WI38 (cell line): Measurements from ENCODE around the gene RCC1.
"Not testable (repeated sequence)": the region's sequence is repeated elsewhere in the genome, so short reads cannot be mapped to it uniquely, and the experiment has no call there.

Experiments used
- H3K4me3 ChIP-seq: 2 replicates; pipeline ENCODE4 v1.5.1; 2011; ENCODE audit warnings: low read depth, mild to moderate bottlenecking, control low read depth, low read length
- CTCF ChIP-seq: IDR thresholded peaks from 2 replicates; pipeline ENCODE4 v1.5.1; 2012; ENCODE audit warnings: low read depth, mild to moderate bottlenecking, control low read depth, low read length

Gene RCC1

GRCh38 chr1:28564310-28564709 is 58.5 kb downstream of the RCC1 start:
- TF ChIP-seq CTCF: no peak
- no peak overlapping the region for H3K4me3 ChIP-seq

GRCh38 chr1:28565040-28565439 is 59.2 kb downstream of the RCC1 start:
- TF ChIP-seq CTCF: no peak
- no peak overlapping the region for H3K4me3 ChIP-seq

GRCh38 chr1:28565726-28566125 is 59.9 kb downstream of the RCC1 start:
- H3K4me3 ChIP-seq: no peak overlapping the region
- TF ChIP-seq CTCF: no peak

GRCh38 chr1:28566931-28567330 is 61.1 kb downstream of the RCC1 start:
- no peak for TF ChIP-seq CTCF
- H3K4me3 ChIP-seq: no peak overlapping the region

DNA sequence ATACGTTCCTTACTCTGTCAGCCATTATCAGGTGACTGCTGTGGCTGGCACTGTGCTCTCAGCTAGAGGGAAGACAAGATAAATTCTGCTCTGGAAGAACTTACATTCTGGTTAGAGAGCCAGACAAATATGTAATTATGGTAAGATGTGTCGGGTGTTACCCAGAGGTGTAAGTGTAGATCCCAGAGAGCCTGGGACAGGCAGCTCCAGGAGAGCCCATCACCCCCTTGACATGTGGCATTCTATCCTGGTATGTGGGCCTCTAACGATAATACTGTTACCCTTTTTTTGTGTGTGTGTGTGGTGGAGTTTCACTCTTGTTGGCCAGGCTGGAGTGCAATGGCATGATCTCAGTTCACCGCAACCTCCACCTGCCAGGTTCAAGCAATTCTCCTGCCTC is 66.1 kb downstream of the RCC1 start:
- no peak for TF ChIP-seq CTCF
- no peak overlapping the region for H3K4me3 ChIP-seq

DNA sequence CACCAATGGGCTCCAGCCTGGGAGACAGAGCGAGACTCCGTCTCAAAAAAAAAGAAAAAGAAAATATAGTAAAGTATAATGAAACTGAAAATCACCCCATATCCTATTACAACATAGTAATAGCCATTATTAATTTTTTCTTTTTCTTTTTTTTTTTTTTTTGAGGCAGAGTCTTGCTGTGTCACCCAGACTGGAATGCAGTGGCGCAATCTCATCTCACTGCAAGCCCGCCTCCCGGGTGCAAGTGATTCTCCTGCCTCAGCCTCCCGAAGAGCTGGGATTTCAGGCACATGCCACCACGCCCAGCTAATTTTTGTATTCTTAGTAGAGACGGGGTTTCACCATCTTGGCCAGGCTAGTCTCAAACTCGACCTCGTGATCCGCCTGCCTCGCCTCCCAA is 67.0 kb downstream of the RCC1 start:
- not testable (repeated sequence) for H3K4me3 ChIP-seq

GRCh38 chr1:28573564-28573963 is 67.7 kb downstream of the RCC1 start:
- H3K4me3 ChIP-seq: no peak overlapping the region
- no peak for TF ChIP-seq CTCF

DNA sequence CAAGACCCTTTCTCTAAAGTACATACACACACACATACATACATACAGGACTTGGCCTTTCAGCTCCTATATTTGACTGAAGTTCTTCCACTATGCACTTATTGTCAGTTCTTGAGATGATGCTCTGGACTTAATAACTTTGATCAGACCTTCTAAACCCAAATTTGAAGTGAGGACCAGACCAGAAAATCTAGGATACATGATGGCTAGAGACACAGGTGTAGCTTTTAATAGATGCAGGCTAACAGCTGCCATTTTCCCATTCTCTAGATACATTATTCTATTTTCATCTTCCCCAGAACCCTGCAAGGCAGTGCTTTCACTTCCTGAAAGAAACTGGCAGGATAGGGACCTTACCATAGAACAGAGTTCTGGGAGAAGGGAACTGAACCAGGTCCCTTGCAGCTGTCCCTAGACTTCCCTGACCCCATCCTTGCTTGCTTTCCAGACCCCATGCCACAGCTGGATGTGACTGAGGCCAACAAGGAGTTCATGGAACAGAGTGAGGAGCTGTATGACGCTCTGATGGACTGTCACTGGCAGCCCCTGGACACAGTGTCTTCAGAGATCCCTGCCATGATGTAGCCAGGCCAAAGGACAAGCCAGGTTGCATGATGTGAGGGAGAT is 71.3 kb downstream of the RCC1 start:
- TF ChIP-seq CTCF: no peak
- H3K4me3 ChIP-seq: no peak overlapping the region
